Activated T-cell treated with anti-CD3 and anti-CD28 coated beads, Interleukin-2, amount 50 U/mL, for 4 hours (primary cell): ENCODE measurements around the gene PXK. TPM values are rescaled to one million over a fixed set of nuclear protein-coding genes. Genes with fewer than 3 reads are reported as not detected.

Experiments
- ATAC-seq, 2 donors: fragments of 200-7000 bp; cut with Tn5 transposase; one replicate each; pipeline ENCODE4 v1.10.0; 2021
- DNase-seq: peaks from one replicate; pipeline ENCODE4 v3.0.0-alpha.2; 2020
- H3K27me3 Mint-ChIP-seq: one replicate; pipeline ENCODE4 v1.8.0; 2021; ENCODE audit warnings: low read depth, mixed read lengths
- H3K36me3 Mint-ChIP-seq: one replicate; pipeline ENCODE4 v1.8.0; 2022; ENCODE audit warnings: mixed read lengths; ENCODE audit not compliant: insufficient read depth
- H3K4me1 Mint-ChIP-seq: one replicate; pipeline ENCODE4 v1.8.0; 2021; ENCODE audit warnings: low read depth, mixed read lengths
- H3K4me3 Mint-ChIP-seq: one replicate; pipeline ENCODE4 v1.8.0; 2021; ENCODE audit warnings: mild to moderate bottlenecking, moderate library complexity, mixed read lengths
- H3K9me3 Mint-ChIP-seq: one replicate; pipeline ENCODE4 v1.8.0; 2021; ENCODE audit warnings: mixed read lengths
- total RNA-seq, 3 donors: library from RNA; stranded (reverse); gene quantifications; one replicate each; pipeline ENCODE4 v1.2.1, GENCODE V29; 2021

PXK gene
- total RNA-seq, 3 donors from 2014 or later, result 30.1 to 40.2 (median 32.2) TPM

- no peak for ATAC-seq
- Mint-ChIP-seq H3K4me1 (no peaks in the 10 kb centered on the region), H3K36me3 (no peaks in the 10 kb centered on the region), H3K4me3 (no peak overlapping the region), H3K9me3 (no peaks in the 10 kb centered on the region), H3K27me3 (no peaks in the 10 kb centered on the region)
- no peak for DNase-seq
Measured at GRCh38 chr3:58441514-58442450, 109.1 kb downstream of the PXK start.

GRCh38 chr3:58452176-58452575 lies 119.5 kb downstream of the PXK start:
- no peak for DNase-seq
- peaks cover 24% of the 10 kb centered on the region for H3K9me3 Mint-ChIP-seq
- peaks cover 2% of the 10 kb centered on the region for H3K36me3 Mint-ChIP-seq
- peaks cover 2% of the 10 kb centered on the region for H3K27me3 Mint-ChIP-seq
- no peak for ATAC-seq
- peaks cover 2% of the 10 kb centered on the region for H3K4me1 Mint-ChIP-seq
- no peak overlapping the region for H3K4me3 Mint-ChIP-seq

GRCh38 chr3:58459160-58459559 lies 126.5 kb downstream of the PXK start:
- no peaks in the 10 kb centered on the region for H3K27me3 Mint-ChIP-seq
- DNase-seq (no peak), ATAC-seq (no peak)
- H3K9me3 Mint-ChIP-seq, result peaks cover 19% of the 10 kb centered on the region
- H3K4me3 Mint-ChIP-seq, result no peak overlapping the region
- H3K4me1 Mint-ChIP-seq, result peaks cover 9% of the 10 kb centered on the region
- peaks cover 2% of the 10 kb centered on the region for H3K36me3 Mint-ChIP-seq

GRCh38 chr3:58462829-58463180 lies 130.1 kb downstream of the PXK start:
- no peaks in the 10 kb centered on the region for H3K9me3 Mint-ChIP-seq
- H3K4me1 Mint-ChIP-seq, result peaks cover 9% of the 10 kb centered on the region
- H3K36me3 Mint-ChIP-seq, result no peaks in the 10 kb centered on the region
- DNase-seq (no peak), ATAC-seq (no peak)
- no peaks in the 10 kb centered on the region for H3K27me3 Mint-ChIP-seq
- no peak overlapping the region for H3K4me3 Mint-ChIP-seq

- Mint-ChIP-seq H3K9me3 (no peaks in the 10 kb centered on the region), H3K36me3 (no peaks in the 10 kb centered on the region), H3K4me3 (peak overlapping the region; percentile 16), H3K27me3 (no peaks in the 10 kb centered on the region), H3K4me1 (peaks cover 9% of the 10 kb centered on the region)
- DNase-seq (peak; percentile 68), ATAC-seq (peak; percentile 98 to 99)
Measured at GRCh38 chr3:58463181-58463941, 130.7 kb downstream of the PXK start.

- peak overlapping the region; percentile 16 for H3K4me3 Mint-ChIP-seq
- ATAC-seq (no peak), DNase-seq (no peak)
- H3K4me1 Mint-ChIP-seq, result peaks cover 9% of the 10 kb centered on the region
- no peaks in the 10 kb centered on the region for H3K36me3 Mint-ChIP-seq
- no peaks in the 10 kb centered on the region for H3K27me3 Mint-ChIP-seq
- no peaks in the 10 kb centered on the region for H3K9me3 Mint-ChIP-seq
Measured at GRCh38 chr3:58463942-58464271, 131.2 kb downstream of the PXK start.

- peak in 1 of 2 donors; percentile 36 for ATAC-seq
- H3K4me3 Mint-ChIP-seq, result no peak overlapping the region
- H3K27me3 Mint-ChIP-seq, result no peaks in the 10 kb centered on the region
- H3K4me1 Mint-ChIP-seq, result peaks cover 10% of the 10 kb centered on the region
- H3K9me3 Mint-ChIP-seq, result no peaks in the 10 kb centered on the region
- H3K36me3 Mint-ChIP-seq, result no peaks in the 10 kb centered on the region
- DNase-seq, result no peak
Measured at GRCh38 chr3:58464866-58465265, 132.2 kb downstream of the PXK start.

- Mint-ChIP-seq H3K4me3 (no peak overlapping the region), H3K27me3 (no peaks in the 10 kb centered on the region), H3K9me3 (no peaks in the 10 kb centered on the region), H3K4me1 (peaks cover 24% of the 10 kb centered on the region), H3K36me3 (no peaks in the 10 kb centered on the region)
- DNase-seq (no peak), ATAC-seq (no peak)
Measured at GRCh38 chr3:58466899-58467563, 134.3 kb downstream of the PXK start.

GRCh38 chr3:58469096-58469495 lies 136.4 kb downstream of the PXK start:
- DNase-seq, result no peak
- Mint-ChIP-seq H3K4me3 (no peak overlapping the region), H3K27me3 (no peaks in the 10 kb centered on the region), H3K36me3 (no peaks in the 10 kb centered on the region), H3K4me1 (peaks cover 19% of the 10 kb centered on the region), H3K9me3 (no peaks in the 10 kb centered on the region)
- ATAC-seq, result no peak

GRCh38 chr3:58470363-58471024 lies 137.8 kb downstream of the PXK start:
- peaks cover 30% of the 10 kb centered on the region for H3K4me1 Mint-ChIP-seq
- H3K27me3 Mint-ChIP-seq, result no peaks in the 10 kb centered on the region
- DNase-seq (no peak), ATAC-seq (no peak)
- H3K4me3 Mint-ChIP-seq, result no peak overlapping the region
- no peaks in the 10 kb centered on the region for H3K36me3 Mint-ChIP-seq
- no peaks in the 10 kb centered on the region for H3K9me3 Mint-ChIP-seq

- Mint-ChIP-seq H3K4me1 (peaks cover 30% of the 10 kb centered on the region), H3K36me3 (no peaks in the 10 kb centered on the region), H3K4me3 (no peak overlapping the region), H3K27me3 (no peaks in the 10 kb centered on the region), H3K9me3 (no peaks in the 10 kb centered on the region)
- peak; percentile 92 to 96 for ATAC-seq
- DNase-seq, result no peak
Measured at GRCh38 chr3:58471025-58471887, 138.6 kb downstream of the PXK start.

- Mint-ChIP-seq H3K4me1 (peaks cover 30% of the 10 kb centered on the region), H3K4me3 (no peak overlapping the region), H3K36me3 (no peaks in the 10 kb centered on the region), H3K27me3 (no peaks in the 10 kb centered on the region), H3K9me3 (no peaks in the 10 kb centered on the region)
- ATAC-seq, result no peak
- no peak for DNase-seq
Measured at GRCh38 chr3:58473275-58473674, 140.6 kb downstream of the PXK start.

GRCh38 chr3:58474348-58474911 lies 141.7 kb downstream of the PXK start:
- no peaks in the 10 kb centered on the region for H3K9me3 Mint-ChIP-seq
- no peaks in the 10 kb centered on the region for H3K36me3 Mint-ChIP-seq
- H3K4me1 Mint-ChIP-seq, result peaks cover 30% of the 10 kb centered on the region
- no peak overlapping the region for H3K4me3 Mint-ChIP-seq
- DNase-seq, result no peak
- no peak for ATAC-seq
- H3K27me3 Mint-ChIP-seq, result no peaks in the 10 kb centered on the region
